Skeletal muscle satellite cell (primary cell): ENCODE results near the gene USP17L15. TPM values are rescaled to one million over a fixed set of nuclear protein-coding genes. Genes with fewer than 3 reads are reported as not detected.
"Not testable (repeated sequence)": the region's sequence is repeated elsewhere in the genome, so short reads cannot be mapped to it uniquely, and the experiment has no call there.

Experiments
- H3K27me3 ChIP-seq: 2 replicates; pipeline ENCODE4 v1.7.0; 2013; ENCODE audit warnings: low read length; ENCODE audit not compliant: control insufficient read depth, insufficient read depth
- H3K36me3 ChIP-seq: 2 replicates; pipeline ENCODE4 v1.7.0; 2013; ENCODE audit warnings: mild to moderate bottlenecking, control low read depth, low read length; ENCODE audit not compliant: insufficient read depth
- H3K4me1 ChIP-seq: 2 replicates; pipeline ENCODE4 v1.7.0; 2013; ENCODE audit warnings: low read length; ENCODE audit not compliant: control insufficient read depth, insufficient read depth
- H3K4me2 ChIP-seq: 2 replicates; pipeline ENCODE4 v1.7.0; 2013; ENCODE audit warnings: mild to moderate bottlenecking, low read length
- H3K4me3 ChIP-seq: 2 replicates; pipeline ENCODE4 v1.7.0; 2013; ENCODE audit warnings: low read length
- H3K9ac ChIP-seq: 2 replicates; pipeline ENCODE4 v1.7.0; 2013; ENCODE audit warnings: mild to moderate bottlenecking, low read depth, low read length, moderate library complexity
- H3K9me3 ChIP-seq: replicated peaks from 2 replicates; pipeline ENCODE4 v1.7.0; 2013; ENCODE audit warnings: mild to moderate bottlenecking, control low read depth, low read length
- total RNA-seq: library from RNA; depleted of rRNA; stranded (reverse); fragments of >200 nt; gene quantifications from 2 replicates; pipeline ENCODE4 v1.2.3, GENCODE V29; 2012; rRNA removed

The USP17L15 gene, protein sequence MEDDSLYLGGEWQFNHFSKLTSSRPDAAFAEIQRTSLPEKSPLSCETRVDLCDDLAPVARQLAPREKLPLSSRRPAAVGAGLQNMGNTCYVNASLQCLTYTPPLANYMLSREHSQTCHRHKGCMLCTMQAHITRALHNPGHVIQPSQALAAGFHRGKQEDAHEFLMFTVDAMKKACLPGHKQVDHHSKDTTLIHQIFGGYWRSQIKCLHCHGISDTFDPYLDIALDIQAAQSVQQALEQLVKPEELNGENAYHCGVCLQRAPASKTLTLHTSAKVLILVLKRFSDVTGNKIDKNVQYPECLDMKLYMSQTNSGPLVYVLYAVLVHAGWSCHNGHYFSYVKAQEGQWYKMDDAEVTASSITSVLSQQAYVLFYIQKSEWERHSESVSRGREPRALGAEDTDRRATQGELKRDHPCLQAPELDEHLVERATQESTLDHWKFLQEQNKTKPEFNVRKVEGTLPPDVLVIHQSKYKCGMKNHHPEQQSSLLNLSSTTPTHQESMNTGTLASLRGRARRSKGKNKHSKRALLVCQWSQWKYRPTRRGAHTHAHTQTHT
- total RNA-seq, result not detected in 2 replicates

- not testable (repeated sequence) for H3K27me3 ChIP-seq, H3K4me3 ChIP-seq, H3K36me3 ChIP-seq, H3K9me3 ChIP-seq, H3K4me1 ChIP-seq, H3K4me2 ChIP-seq, H3K9ac ChIP-seq
These were observed at the start of gene USP17L15 for GRCh38 chr4:9234085-9234484. TSS of gene USP17L15 (plus strand) at chr4:9234385. CDS start at chr4:9234385, 0 bp downstream.

- H3K27me3 ChIP-seq, H3K4me3 ChIP-seq, H3K4me1 ChIP-seq, H3K9ac ChIP-seq, H3K36me3 ChIP-seq, H3K4me2 ChIP-seq, H3K9me3 ChIP-seq: not testable (repeated sequence)
These were observed 23.8 kb upstream of the USP17L15 start, which contains the start of gene USP17L10 for GRCh38 chr4:9210357-9210756. TSS of gene USP17L10 (plus strand) at chr4:9210657. CDS start at chr4:9210657, 0 bp downstream.

DNA sequence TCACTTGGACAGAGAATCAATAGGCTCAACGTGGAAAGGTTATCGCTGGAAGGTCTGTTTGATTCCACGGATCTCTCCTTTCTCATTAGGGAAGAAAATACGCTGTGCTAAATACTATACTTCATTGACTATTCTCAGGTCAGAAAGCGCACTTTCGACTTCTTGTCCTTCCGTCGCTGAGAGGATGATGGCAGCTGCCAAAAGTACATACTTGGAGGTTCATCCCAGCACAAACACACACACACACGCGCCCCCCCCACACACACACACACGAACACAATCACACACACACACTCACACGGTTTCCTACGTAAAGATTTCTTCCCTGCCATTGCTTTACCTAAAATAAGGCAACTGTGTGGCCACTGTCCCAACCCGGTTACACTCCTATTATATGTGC is 19.5 kb upstream of the USP17L15 start:
- H3K9ac ChIP-seq, H3K4me2 ChIP-seq, H3K27me3 ChIP-seq, H3K36me3 ChIP-seq, H3K4me1 ChIP-seq, H3K4me3 ChIP-seq, H3K9me3 ChIP-seq: not testable (repeated sequence)

DNA sequence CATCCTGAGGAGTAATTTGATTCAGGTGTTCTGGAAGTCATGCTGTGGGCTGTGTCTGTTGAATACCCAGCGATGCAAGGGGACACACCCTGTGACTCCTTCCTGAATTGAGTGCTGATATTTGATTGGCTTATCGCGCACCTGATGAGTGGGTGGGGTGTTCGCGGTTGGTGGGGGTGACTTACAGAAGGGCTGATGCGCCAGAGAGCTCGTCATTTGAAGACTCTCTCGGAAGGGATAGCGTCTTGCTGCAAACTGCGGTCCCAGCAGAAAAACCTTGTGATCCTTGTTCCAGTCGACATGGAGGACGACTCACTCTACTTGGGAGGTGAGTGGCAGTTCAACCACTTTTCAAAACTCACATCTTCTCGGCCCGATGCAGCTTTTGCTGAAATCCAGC is 19.1 kb upstream of the USP17L15 start, which contains the start of gene USP17L11:
TSS of gene USP17L11 (plus strand) at position 301 of the 400 bp plus-strand sequence. CDS start at position 301, 0 bp downstream.
- H3K9me3 ChIP-seq, H3K4me3 ChIP-seq, H3K4me2 ChIP-seq, H3K4me1 ChIP-seq, H3K9ac ChIP-seq, H3K36me3 ChIP-seq, H3K27me3 ChIP-seq: not testable (repeated sequence)

DNA sequence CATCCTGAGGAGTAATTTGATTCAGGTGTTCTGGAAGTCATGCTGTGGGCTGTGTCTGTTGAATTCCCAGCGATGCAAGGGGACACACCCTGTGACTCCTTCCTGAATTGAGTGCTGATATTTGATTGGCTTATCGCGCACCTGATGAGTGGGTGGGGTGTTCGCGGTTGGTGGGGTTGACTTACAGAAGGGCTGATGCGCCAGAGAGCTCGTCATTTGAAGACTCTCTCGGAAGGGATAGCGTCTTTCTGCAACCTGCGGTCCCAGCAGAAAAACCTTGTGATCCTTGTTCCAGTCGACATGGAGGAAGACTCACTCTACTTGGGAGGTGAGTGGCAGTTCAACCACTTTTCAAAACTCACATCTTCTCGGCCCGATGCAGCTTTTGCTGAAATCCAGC is 14.3 kb upstream of the USP17L15 start, which contains the start of gene USP17L12:
TSS of gene USP17L12 (plus strand) at position 301 of the 400 bp plus-strand sequence. CDS start at position 301, 0 bp downstream.
- not testable (repeated sequence) for H3K4me1 ChIP-seq, H3K4me3 ChIP-seq, H3K36me3 ChIP-seq, H3K4me2 ChIP-seq, H3K27me3 ChIP-seq, H3K9ac ChIP-seq, H3K9me3 ChIP-seq

- not testable (repeated sequence) for H3K4me2 ChIP-seq, H3K36me3 ChIP-seq, H3K4me1 ChIP-seq, H3K9me3 ChIP-seq, H3K9ac ChIP-seq, H3K27me3 ChIP-seq, H3K4me3 ChIP-seq
These were observed 9.6 kb upstream of the USP17L15 start, which contains the start of gene USP17L13 for GRCh38 chr4:9224596-9224995. TSS of gene USP17L13 (plus strand) at chr4:9224896. CDS start at chr4:9224896, 0 bp downstream.

- H3K4me3 ChIP-seq, H3K9ac ChIP-seq, H3K36me3 ChIP-seq, H3K4me1 ChIP-seq, H3K9me3 ChIP-seq, H3K4me2 ChIP-seq, H3K27me3 ChIP-seq: not testable (repeated sequence)
These were observed 3.9 kb upstream of the USP17L15 start for GRCh38 chr4:9230249-9230648.

DNA sequence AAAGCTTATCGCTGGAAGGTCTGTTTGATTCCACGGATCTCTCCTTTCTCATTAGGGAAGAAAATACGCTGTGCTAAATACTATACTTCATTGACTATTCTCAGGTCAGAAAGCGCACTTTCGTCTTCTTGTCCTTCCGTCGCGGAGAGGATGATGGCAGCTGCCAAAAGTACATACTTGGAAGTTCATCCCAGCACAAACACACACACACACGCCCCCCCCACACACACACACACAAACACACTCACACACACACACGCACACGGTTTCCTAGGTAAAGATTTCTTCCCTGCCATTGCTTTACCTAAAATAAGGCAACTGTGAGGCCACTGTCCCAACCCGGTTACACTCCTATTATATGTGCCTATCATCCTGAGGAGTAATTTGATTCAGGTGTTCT is 4.3 kb downstream of the USP17L15 start:
- not testable (repeated sequence) for H3K27me3 ChIP-seq, H3K4me2 ChIP-seq, H3K9me3 ChIP-seq, H3K4me3 ChIP-seq, H3K36me3 ChIP-seq, H3K4me1 ChIP-seq, H3K9ac ChIP-seq

DNA sequence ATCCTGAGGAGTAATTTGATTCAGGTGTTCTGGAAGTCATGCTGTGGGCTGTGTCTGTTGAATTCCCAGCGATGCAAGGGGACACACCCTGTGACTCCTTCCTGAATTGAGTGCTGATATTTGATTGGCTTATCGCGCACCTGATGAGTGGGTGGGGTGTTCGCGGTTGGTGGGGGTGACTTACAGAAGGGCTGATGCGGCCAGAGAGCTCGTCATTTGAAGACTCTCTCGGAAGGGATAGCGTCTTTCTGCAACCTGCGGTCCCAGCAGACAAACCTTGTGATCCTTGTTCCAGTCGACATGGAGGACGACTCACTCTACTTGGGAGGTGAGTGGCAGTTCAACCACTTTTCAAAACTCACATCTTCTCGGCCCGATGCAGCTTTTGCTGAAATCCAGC is 9.4 kb downstream of the USP17L15 start, which contains the start of gene USP17L17:
TSS of gene USP17L17 (plus strand) at position 301 of the 400 bp plus-strand sequence. CDS start at position 301, 0 bp downstream.
- not testable (repeated sequence) for H3K4me2 ChIP-seq, H3K4me1 ChIP-seq, H3K9me3 ChIP-seq, H3K4me3 ChIP-seq, H3K27me3 ChIP-seq, H3K9ac ChIP-seq, H3K36me3 ChIP-seq

DNA sequence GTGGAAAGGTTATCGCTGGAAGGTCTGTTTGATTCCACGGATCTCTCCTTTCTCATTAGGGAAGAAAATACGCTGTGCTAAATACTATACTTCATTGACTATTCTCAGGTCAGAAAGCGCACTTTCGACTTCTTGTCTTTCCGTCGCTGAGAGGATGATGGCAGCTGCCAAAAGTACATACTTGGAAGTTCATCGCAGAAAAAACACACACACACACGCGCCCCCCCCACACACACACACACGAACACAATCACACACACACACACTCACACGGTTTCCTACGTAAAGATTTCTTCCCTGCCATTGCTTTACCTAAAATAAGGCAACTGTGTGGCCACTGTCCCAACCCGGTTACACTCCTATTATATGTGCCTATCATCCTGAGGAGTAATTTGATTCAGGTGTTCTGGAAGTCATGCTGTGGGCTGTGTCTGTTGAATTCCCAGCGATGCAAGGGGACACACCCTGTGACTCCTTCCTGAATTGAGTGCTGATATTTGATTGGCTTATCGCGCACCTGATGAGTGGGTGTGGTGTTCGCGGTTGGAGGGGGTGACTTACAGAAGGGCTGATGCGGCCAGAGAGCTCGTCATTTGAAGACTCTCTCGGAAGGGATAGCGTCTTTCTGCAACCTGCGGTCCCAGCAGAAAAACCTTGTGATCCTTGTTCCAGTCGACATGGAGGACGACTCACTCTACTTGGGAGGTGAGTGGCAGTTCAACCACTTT is 13.9 kb downstream of the USP17L15 start, which contains the start of gene USP17L18:
TSS of gene USP17L18 (plus strand) at position 678 of the 728 bp plus-strand sequence. CDS start at position 678, 0 bp downstream.
- H3K9me3 ChIP-seq, H3K4me2 ChIP-seq, H3K27me3 ChIP-seq, H3K36me3 ChIP-seq, H3K9ac ChIP-seq, H3K4me1 ChIP-seq, H3K4me3 ChIP-seq: not testable (repeated sequence)

DNA sequence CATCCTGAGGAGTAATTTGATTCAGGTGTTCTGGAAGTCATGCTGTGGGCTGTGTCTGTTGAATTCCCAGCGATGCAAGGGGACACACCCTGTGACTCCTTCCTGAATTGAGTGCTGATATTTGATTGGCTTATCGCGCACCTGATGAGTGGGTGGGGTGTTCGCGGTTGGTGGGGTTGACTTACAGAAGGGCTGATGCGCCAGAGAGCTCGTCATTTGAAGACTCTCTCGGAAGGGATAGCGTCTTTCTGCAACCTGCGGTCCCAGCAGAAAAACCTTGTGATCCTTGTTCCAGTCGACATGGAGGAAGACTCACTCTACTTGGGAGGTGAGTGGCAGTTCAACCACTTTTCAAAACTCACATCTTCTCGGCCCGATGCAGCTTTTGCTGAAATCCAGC is 18.9 kb downstream of the USP17L15 start, which contains the start of gene USP17L19:
TSS of gene USP17L19 (plus strand) at position 301 of the 400 bp plus-strand sequence. CDS start at position 301, 0 bp downstream.
- H3K9ac ChIP-seq, H3K4me3 ChIP-seq, H3K4me1 ChIP-seq, H3K9me3 ChIP-seq, H3K27me3 ChIP-seq, H3K4me2 ChIP-seq, H3K36me3 ChIP-seq: not testable (repeated sequence)
